ENCODE results near the gene TPK1.

- TF ChIP-seq, protein P1, sequence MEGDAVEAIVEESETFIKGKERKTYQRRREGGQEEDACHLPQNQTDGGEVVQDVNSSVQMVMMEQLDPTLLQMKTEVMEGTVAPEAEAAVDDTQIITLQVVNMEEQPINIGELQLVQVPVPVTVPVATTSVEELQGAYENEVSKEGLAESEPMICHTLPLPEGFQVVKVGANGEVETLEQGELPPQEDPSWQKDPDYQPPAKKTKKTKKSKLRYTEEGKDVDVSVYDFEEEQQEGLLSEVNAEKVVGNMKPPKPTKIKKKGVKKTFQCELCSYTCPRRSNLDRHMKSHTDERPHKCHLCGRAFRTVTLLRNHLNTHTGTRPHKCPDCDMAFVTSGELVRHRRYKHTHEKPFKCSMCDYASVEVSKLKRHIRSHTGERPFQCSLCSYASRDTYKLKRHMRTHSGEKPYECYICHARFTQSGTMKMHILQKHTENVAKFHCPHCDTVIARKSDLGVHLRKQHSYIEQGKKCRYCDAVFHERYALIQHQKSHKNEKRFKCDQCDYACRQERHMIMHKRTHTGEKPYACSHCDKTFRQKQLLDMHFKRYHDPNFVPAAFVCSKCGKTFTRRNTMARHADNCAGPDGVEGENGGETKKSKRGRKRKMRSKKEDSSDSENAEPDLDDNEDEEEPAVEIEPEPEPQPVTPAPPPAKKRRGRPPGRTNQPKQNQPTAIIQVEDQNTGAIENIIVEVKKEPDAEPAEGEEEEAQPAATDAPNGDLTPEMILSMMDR (IDR thresholded peaks at IDR 0.05), result no peak
- no peak for TF ChIP-seq POLR2A (IDR thresholded peaks at IDR 0.05)
These were observed 115.1 kb downstream of the TPK1 start for GRCh38 chr7:144720710-144721109.
